NCI-H1048 (cell line): ENCODE results near the gene PABPN1L.

Experiments used
- DNase-seq: peaks from one replicate; lab custom pipeline; 2025; lab: John Stamatoyannopoulos, UW

The PABPN1L gene, protein sequence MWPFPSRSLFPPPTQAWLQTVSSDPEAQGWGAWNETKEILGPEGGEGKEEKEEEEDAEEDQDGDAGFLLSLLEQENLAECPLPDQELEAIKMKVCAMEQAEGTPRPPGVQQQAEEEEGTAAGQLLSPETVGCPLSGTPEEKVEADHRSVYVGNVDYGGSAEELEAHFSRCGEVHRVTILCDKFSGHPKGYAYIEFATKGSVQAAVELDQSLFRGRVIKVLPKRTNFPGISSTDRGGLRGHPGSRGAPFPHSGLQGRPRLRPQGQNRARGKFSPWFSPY

DNA sequence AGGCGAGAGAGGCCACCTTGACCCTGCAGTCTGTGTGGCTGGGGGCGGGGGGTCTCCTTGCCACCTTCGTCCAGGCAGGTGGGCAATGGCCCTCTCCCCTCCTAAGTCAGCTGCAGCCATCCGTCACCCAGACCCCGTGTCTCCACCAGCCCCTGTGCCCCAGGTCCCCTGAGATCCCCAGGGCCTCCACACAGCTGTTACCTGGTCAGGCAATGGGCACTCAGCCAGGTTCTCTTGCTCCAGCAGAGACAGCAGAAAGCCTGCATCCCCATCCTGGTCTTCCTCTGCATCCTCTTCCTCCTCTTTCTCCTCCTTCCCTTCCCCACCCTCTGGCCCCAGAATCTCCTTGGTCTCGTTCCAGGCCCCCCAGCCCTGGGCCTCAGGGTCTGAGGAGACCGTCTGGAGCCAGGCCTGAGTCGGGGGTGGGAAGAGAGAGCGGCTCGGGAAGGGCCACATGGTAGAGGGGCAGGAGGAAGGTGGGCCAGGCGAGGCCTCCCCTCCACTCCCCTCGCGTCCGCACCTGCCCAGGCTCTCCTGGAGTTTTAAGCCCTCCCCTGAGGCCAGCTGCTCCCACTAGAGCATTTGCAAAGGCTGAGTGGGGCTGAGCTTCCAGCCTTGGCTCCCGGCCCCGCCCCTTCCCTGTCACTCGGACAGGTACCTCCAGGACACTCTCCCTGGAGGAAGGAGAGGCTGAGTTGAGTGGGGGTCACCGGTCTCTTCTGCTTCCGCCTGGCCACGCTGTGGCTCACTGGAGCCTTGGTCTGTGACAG, at the start of gene PABPN1L:
Gene PABPN1L, minus strand, starts transcription at position 510 of the 770 bp plus-strand sequence. Its CDS starts 54 bp downstream, at position 456.
- no peak for DNase-seq

DNA sequence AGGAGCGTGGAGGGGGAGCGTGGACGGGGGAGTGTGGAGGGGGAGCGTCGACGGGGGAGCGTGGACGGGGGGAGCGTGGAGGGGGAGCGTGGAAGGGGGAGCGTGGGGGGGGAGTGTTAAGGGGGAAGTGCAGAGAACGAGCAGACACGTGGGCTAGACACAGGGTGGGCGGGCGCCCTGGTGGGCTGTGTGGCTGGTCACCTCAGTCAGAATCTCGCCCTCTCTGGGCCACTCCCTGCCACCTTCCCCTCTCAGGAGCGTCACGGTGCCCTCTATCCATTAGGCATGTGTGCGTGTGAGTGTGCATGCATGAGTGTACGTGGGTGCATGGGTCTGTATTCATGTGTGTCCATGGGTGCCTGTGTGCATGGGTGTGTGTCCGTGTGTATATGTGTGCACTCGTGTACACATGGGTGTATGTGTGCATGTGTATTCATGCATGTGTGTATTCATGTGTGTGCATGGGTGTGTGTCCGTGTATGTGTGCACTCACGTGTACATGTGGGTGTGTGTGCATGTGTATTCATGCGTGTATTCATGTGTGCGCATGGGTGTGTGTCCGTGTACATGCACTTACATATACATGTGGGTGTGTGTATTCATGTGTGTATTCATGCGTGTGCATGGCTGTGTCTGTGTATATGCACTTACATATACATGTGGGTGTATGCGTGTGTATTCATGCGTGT, 49.3 kb upstream of the PABPN1L start:
- no peak for DNase-seq

DNA sequence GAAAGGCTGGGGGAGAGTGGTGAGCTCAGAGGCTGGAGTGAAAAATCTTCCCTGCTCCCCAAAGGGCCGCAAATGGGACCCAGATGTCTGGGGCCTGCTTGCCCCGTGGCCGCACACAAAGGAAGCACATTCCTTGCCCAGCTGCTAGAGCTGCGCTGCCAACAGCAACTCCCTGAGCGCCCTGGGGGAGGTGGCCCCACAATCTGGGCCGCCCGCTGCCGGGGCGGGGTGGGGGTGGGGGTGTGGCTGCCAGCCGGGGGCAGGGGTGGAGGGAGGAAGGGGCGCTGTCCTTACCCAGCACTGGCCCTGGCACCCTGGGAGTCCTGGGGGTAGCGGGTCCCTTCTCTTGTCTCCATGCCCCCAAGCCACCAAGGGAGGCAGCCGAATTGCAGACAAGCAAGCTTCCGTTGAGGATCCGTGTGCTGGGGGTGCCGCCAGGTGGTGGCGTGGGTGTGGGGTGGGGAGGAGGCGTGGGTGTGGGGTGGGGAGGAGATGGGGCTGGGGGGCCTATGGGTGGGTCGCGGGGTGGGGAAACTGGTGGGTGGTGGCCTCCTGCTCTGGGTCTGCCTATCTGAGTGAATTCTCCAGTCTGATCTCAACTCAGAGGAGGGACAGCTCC, 48.4 kb upstream of the PABPN1L start:
- no peak for DNase-seq

DNA sequence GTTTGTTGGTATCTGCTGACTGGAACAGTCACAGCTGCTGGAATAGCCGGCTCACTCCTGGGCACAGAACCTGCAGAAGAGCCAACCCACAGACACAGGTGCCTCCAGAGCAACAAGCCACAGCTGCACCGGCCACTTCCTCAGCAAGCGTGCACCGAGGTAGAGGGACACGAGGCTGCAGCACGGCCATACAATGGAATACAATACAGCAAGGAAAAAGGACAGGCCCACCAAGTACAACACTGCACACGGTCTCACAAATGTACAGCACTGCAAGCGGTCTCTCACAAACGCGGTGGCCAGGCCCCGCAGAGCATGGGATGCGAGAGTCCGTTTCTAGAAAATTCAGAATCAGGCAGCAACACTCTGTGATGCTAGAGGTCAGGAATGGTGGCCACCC, 47.4 kb upstream of the PABPN1L start:
- DNase-seq, result no peak

DNA sequence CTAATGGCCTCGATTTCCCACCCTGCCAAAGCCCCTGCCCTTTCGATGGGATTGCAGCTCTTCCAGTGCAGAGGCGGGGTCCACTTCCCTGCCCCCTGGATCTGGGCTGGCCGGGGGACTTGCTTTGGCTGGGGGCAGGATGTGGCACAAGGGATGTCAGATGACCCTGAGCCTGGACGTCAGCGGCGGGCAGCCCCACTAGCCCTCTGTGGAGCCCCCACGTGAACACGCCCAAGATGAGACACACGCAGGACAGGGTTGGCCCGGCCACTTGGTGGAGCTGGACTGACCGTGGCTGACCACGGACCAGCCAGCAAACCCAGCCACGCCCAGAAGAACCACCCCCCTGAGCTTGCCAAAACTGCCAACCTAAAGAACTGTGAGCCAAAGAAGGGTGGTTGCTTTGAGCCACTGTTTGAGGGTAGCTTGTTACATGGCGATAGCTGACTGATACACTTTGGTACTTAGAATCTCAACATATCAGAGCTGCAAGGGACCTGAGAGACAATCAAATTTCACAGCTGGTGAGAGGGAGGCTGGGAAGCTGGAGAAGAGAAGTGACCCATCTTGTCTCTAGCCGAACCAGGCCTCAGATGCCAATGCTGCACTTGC, 46.6 kb upstream of the PABPN1L start:
- no peak for DNase-seq

DNA sequence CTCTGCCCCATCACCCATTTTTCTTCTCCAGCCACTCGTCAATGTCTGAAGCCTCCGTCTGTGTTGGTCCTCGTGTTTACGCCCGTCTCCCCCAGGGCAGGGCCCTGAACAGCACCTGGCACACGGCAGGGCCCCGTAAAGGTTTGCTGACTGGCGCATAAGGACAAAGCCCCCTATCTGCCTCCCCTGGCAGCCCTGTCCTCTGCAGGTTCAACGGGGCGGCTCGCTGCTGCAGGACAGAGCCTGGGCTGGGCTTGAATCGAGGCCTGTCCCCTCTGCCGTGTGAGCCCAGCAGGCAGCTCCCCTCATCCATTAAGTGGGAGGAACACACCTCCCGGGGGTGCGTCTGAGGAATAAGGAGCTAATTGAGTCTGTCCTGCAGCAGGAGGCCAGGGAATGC, 46.1 kb upstream of the PABPN1L start:
- no peak for DNase-seq

DNA sequence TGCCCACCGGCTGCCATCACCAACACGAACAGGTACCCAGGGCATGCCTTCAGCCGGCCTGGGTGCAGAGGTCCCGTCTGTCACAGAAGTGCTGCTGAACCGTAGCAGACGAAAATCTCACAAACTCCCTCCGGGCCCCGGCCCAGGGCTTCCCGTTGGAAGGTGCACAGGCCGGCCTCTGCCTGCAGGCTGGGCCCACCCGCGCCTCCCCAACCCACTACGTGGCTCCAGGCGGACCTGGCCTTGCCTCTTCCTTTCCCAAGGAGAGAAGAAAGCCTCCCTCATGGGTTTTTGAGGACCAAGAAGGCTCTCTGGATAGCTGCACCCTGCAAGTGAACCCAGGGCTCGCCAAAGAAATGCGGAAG, 45.5 kb upstream of the PABPN1L start:
- no peak for DNase-seq

DNA sequence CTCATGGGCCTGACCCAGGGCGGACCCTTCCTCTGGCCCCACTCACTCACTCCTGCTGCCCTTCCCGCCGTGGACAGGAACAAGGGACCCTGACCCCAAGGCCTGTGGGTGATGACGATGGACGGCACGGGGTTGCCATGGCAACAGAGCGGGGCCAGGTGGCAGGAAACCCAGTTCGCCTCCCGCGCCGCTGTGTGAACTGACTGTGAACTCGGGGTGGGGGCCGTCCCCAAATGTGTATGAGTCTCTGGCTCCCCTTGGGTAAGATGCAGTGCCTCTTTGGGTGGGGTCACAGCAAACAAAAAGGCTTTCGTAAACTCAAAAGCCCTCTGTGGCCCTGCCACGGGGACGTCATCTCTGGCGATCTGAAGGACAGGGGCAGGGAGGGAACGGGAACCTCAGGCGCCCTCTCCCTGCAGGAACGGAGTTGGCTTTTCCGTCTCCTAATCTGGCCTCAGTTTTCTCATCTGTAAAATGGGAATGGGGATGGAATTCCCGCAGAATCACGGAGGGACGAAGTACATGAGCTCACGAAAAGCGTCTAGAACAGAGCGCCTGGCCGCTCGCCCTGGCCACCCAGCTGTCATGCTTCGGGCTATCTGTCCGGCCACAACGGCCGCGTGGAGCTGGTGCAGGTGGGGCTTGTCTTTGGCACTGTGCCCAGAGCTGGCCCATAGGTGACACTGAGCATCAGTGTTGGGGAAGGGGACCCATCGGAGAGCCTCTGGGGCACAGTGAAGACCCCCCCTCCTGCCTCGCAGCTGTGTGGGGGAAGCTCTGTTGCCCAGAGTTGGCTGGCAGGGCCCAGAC, 44.9 kb upstream of the PABPN1L start:
- DNase-seq, result no peak

DNA sequence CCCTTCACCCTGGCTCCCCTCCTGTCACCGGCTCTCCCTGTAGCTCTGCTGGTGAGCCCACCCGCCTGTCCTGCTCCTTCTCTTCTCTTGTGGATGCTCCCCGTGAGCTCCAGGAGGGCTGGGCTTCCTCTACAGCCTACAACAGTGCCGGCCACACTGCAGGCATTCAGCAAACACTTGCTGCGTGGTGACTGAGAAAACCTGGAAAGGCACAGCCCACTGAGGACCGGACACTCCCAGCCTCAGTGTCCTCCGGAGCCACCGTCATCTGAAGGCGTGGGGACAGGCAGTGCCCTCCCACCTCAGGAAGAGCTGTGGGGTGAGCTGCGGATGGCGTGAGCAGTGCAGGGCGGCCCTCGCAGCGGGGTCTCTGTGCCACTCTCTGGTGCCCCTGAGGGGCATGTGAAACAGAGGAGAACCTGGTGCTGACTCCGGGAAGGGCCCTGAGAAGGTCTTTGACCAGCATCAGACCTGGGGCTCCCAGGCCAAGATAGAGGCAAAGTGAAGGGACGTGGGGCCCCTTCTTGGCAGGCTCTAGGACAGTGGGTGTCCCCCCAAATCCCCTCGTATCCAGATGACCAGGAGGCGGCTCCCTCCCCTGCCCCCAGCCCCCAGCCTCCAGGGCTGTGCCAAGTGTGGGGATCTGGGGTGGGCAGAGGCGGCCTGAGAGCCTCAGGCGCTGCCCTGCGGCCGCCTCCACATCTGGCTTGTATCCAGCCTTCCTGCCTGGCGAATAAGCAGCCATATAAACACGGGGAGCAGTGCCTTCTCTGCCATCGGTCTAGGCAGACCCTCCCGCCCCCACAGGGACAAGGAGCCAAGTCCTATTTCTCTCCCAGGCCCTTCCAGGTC, 44.0 kb upstream of the PABPN1L start:
- no peak for DNase-seq

DNA sequence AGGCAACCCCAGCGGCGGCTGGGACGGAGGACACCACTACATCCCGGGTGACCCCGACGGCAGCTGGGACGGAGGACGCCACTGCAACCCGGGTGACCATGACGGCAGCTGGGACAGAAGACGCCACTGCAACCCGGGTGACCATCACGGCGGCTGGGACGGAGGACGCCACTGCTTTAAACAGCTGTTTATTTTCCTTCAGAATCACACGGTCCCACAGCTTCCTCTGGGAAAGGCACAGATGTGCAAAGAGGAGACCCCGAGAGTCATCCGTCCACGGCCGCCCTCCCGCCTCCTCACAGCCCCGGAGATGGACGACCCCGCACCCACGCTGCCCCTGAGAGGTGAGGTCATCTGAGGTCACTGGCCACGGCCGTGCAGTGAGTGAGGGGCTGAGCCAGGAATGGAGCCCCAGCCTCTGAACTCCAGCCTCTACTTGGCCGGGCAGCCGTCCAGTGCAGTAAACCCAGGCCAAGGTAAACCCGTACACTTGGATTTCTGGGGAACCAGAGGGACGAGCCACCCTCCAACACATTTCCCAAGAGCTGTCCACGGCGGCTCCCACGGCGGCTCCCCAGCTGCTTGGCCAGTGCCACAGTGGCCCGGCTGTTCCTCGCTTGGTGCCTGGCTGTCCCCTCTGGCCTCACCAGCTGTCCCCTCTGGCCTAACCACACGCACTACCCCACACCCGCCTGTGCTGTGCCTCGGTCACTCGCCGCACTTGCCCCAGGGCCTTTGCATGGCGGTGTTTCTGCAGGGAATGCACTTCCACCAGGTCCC, 43.2 kb upstream of the PABPN1L start:
- DNase-seq, result no peak

DNA sequence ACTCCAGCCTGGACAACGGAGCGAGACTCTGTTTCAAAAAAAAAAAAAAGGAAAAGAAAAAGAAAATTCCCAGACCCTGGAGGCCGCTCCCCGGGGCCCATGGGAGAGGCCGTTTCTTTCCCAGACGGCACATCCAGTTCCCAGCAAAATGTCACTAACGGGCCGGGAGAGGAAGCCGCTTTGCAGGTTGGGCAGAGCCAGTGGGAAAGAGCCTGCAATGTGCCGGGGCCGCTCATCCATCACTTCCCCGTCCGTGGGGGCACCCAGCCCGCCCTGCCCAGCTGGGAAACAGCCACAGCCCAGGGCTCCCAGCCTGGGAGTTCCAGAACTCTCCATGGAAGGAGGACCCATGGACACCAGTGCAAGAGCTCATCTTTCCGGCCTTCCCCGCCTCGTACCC, 41.8 kb upstream of the PABPN1L start:
- no peak for DNase-seq

DNA sequence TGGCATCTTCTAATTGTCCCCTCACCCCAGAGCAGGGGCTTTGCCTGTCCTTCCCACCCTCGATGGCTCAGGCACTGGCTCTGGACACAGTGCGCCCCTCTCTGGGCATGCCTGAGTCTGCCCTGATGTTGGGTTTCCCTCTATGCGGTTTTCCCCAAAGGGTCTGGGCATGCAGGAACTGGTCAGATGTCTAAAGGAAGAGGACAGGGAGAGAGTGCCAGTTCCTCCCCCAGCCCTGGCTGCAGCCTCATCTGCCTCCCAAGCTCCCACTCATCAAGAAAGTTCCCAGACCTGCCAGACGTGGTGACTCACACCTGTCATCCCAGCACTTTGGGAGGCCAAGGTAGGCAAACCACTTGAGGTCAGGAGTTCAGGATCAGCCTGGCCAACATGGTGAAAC, 41.3 kb upstream of the PABPN1L start:
- DNase-seq, result no peak

DNA sequence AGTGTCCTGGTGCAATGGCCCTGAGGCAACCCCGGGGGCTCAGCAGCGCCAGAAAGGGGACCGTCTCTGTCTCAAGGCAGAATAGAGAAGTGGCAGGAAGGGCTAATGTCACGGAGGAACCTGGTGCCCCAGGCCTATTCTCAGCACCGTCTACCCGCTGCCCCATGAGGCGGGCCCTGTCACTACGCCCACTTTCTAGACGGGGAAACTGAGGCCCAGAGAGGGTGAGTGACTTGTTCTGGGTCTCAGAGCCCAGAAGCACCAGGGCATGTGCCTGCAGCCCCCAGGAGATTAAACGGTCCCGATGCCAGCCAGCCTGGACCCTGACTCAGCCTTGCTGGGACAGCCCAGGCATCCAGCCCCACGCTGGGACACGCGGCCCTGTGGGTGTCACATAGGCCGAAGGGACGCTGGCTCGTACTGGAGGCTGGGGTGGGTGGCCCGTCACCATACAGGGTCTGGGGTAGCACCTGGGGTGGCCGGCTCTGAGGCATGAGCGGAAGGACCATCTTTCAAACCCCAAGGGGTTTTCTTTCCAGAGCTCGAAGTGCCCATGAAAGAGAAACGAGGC, 40.2 kb upstream of the PABPN1L start:
- DNase-seq, result no peak

DNA sequence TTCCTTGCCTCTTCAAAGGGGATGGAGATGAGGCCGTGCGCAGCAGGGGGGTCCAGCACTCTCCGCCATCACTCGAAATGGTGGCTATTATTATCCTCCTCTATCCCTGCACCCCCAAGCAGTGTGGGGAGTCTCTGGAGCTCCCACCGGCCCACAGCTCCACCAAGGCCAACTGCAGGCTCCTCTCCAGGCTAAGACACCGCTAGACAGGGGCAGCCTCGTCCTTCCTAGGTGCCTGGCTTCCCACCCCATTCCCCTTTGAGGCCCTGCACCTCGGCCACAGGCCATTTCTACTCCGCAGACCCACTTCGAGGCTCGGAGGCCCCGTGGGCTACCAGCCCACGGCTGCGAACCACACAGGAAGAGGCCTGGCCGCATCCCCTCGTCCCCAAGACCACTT, 39.6 kb upstream of the PABPN1L start:
- DNase-seq, result no peak

DNA sequence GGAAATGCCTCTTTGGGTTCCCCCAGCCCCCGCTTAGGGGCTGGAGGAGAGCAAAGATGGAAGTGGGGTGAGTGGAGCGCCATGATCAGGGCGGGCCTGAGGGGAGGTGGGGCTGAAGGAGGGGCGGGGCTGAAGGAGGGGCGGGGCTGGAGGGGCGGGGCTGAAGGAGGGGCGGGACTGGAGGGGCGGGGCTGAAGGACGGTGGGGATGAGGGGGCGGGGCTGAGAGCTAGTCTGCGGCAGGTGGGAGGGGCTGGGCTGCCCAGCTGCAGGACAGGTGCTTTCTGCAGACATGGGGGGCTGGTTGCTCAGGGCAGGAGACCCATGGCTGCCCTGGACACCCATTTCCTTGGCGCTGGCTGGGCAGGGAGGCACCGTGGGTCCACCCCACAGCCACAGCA, 39.1 kb upstream of the PABPN1L start:
- DNase-seq, result no peak

DNA sequence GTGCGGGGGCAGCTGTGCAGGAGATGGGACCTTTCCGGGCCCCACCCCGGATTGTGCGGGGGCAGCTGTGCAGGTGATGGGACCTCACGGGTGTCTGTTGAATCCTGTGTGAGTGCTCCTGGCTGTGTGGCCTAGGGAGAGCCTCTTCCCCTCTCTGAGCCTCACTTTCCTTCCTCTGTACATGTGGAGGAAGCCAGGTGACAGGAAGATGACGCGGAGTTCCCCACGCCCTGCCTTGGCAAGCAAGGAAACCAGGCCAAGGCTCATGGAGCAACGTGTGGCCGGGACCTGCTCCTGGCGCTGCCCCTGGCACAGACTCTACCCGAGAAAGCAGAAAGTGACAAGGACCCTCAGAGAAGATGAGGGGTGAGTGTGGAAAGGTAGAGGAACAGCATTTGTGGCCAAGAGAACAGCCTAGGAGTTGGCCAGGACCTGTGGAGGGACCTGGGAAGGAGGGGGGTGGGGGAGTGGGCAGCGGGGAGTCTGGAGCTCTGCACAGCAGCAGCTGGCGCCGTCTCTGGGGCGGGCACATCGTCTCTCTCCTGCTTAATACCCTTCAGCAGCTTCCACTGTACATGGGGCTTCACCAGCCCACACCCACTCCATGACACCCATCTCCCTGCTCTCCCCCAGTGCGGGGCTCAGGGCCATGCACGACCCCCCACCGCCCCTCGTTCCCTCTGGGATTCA, 38.4 kb upstream of the PABPN1L start:
- DNase-seq, result no peak

DNA sequence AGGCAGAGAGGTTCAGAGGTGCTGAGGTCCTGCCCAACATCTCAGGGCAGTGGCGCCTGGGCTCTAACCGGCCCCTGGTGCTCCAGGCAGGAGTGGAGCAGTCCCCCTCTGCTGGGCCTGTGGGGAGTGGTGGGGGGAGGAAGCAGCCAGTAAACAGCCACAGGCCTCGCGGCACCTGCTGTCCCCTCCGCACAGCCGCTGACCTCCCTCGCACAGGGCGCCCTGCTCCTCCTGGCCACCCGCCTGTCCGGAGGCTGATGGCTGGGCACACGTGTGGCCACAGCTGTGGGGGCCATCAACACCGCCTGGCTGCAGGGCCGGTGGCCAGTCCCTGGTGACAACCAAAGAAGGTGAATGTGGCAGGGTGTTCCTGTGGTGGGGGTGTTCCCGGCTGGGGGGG, 36.8 kb upstream of the PABPN1L start:
- DNase-seq, result no peak

DNA sequence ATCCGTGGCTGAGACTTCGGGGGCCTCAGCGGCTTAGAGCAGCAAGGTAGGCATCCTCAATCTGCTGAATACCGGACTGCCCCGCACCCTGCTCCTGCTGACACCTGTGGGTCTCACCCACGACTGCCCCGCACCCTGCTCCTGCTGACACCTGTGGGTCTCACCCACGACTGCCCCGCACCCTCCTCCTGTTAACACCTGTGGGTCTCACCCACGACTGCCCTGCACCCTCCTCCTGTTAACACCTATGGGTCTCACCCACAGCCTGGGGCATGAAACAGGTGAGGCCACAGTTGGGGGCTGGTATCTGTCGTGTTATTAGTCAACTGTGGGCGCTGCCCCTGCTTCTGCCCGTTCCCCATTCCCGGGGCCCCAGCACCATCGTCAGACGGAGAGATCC, 36.3 kb upstream of the PABPN1L start:
- DNase-seq, result no peak
